ENCODE results near the gene TUBB3.

The TUBB3 gene

DNA sequence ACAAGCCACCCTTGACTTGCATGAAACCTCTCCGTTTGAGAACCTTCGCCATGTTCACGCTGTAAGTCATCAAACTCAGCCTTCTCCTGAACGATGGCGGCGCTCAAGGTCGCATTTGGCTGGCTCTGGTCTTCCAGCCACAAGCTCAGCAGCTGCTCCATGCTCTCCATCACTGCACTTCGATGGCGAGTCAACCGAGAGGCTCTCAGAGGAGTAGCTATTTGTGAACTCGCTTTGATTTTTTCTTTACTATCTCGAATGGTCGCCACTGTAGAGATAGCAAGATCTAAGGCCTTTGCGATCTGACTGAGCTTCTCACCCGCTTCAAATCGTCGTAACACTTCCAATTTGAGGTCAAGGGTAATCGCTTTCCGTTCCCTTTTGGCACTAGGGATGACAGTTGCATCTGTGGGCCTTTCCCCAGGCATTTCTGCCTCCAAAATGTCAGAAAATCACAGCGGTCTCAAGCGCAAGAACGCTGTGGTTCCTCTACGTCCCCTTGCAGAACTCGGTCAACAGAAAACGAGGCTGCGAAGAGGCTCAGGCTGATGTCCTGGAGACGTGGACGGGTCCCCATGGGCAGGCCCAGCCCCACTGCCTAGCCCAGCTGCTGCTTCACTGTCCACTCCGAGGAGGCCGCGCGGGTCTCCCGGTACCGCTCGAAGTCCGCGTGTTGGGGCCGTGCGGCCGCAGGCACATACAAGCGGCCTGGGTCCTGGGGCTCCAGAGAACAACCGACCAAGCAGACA is 48.5 kb downstream of the TUBB3 start:
- TF ChIP-seq EZH2phosphoT487 (IDR thresholded peaks at IDR 0.05; ENCODE audit: low read length) (no peak), EZH2 (optimal IDR thresholded peaks at IDR 0.05; ENCODE audit: low read depth, low read length) (no peak)
- TF ChIP-seq, protein P1, sequence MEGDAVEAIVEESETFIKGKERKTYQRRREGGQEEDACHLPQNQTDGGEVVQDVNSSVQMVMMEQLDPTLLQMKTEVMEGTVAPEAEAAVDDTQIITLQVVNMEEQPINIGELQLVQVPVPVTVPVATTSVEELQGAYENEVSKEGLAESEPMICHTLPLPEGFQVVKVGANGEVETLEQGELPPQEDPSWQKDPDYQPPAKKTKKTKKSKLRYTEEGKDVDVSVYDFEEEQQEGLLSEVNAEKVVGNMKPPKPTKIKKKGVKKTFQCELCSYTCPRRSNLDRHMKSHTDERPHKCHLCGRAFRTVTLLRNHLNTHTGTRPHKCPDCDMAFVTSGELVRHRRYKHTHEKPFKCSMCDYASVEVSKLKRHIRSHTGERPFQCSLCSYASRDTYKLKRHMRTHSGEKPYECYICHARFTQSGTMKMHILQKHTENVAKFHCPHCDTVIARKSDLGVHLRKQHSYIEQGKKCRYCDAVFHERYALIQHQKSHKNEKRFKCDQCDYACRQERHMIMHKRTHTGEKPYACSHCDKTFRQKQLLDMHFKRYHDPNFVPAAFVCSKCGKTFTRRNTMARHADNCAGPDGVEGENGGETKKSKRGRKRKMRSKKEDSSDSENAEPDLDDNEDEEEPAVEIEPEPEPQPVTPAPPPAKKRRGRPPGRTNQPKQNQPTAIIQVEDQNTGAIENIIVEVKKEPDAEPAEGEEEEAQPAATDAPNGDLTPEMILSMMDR (IDR thresholded peaks at IDR 0.05; ENCODE audit: low read length): no peak
- Histone ChIP-seq H3K36me3 (replicated peaks; ENCODE audit: insufficient read depth, low read length) (no peaks in the 10 kb centered on the region), H3K4me1 (ENCODE audit: low read length) (peaks cover 4% of the 10 kb centered on the region; the same call in 1 of the 2 replicates), H3K4me3 (ENCODE audit: low read length) (peak overlapping the region; percentile 83), H3K9me2 (replicated peaks; ENCODE audit: insufficient read depth, low read length) (no peaks in the 10 kb centered on the region), H3K9me3 (replicated peaks; ENCODE audit: insufficient read depth, low read length) (no peaks in the 10 kb centered on the region), H2AFZ (ENCODE audit: low read length) (peak overlapping the region; percentile 81), H3K9ac (ENCODE audit: low read length) (peak overlapping the region; percentile 90; the same call in 1 of the 2 replicates), H3F3A (ENCODE audit: insufficient read depth, low read length) (no peaks in the 10 kb centered on the region), H3K27ac (ENCODE audit: low read length) (no peak overlapping the region), H3K4me2 (ENCODE audit: low read depth, low read length) (peak overlapping the region; percentile 68; the same call in 1 of the 2 replicates), H3K79me2 (ENCODE audit: low read length) (peaks cover 31% of the 10 kb centered on the region), H3K27me3 (replicated peaks; ENCODE audit: insufficient read depth, low read length) (no peaks in the 10 kb centered on the region), H4K20me1 (ENCODE audit: insufficient read depth, low read length) (no peaks in the 10 kb centered on the region)
- no peak for DNase-seq

DNA sequence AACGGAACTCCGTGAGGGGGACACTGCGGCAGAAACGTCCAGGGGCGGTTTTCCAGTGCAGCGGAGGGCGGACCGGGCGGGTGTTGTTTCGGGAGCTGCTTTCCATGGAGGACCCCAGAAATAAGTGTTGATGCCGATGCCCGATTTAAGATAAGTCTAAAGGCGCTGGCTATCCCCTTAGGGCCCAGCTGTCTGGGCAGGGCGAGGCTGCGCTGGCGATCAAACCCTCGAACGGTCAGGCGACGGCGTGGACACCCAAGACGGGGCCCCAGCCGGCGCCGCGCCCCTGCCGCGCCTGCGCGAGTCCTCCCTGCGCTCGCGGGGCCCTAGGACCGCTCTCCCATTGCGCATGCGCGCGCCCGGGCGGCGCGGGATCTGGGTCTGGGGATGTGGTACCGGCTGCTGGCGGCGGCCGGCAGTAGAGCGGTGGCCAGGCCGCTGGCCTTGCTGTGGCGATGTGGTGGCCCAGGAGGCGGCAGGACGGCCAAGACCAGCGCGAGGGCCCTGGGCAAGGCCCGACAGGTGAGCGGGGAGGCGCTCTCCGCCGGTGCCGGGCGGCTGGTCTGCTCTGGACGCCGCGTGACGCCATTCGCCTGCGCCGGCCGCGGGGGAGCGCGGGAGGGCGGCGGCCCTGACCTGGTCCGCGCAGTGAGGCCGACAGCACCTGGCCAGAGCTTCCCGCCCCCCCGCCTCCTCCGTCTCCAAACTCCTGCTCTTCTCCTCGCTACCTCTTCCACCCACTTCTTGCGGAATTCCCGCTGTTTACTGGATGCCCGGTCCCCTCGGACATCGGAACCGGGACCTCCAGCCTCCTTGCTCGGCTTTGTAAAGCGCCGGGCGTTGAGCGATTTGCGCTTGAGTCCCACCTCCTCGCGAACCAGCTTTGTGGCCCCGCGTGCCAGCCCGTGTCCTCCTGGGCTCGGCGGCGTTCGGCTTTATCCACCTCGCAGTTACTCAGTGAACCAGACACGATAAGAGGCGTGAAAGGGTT is 49.4 kb downstream of the TUBB3 start:
- peak; percentile 85 for DNase-seq
- no peak for TF ChIP-seq EZH2 (optimal IDR thresholded peaks at IDR 0.05; ENCODE audit: low read depth, low read length)
- no peak for TF ChIP-seq EZH2phosphoT487 (IDR thresholded peaks at IDR 0.05; ENCODE audit: low read length)
- TF ChIP-seq, protein P1 (IDR thresholded peaks at IDR 0.05; ENCODE audit: low read length): no peak
- Histone ChIP-seq H3F3A (ENCODE audit: insufficient read depth, low read length) (no peaks in the 10 kb centered on the region), H3K9me2 (replicated peaks; ENCODE audit: insufficient read depth, low read length) (no peaks in the 10 kb centered on the region), H3K36me3 (replicated peaks; ENCODE audit: insufficient read depth, low read length) (no peaks in the 10 kb centered on the region), H3K27me3 (replicated peaks; ENCODE audit: insufficient read depth, low read length) (no peaks in the 10 kb centered on the region), H2AFZ (ENCODE audit: low read length) (peak overlapping the region; percentile 81), H3K9me3 (replicated peaks; ENCODE audit: insufficient read depth, low read length) (no peaks in the 10 kb centered on the region), H3K9ac (ENCODE audit: low read length) (peak overlapping the region; percentile 90), H3K4me3 (ENCODE audit: low read length) (peak overlapping the region; percentile 83), H3K79me2 (ENCODE audit: low read length) (peaks cover 34% of the 10 kb centered on the region), H3K27ac (ENCODE audit: low read length) (peak overlapping the region; percentile 68; the same call in 1 of the 2 replicates), H4K20me1 (ENCODE audit: insufficient read depth, low read length) (no peaks in the 10 kb centered on the region), H3K4me2 (ENCODE audit: low read depth, low read length) (peak overlapping the region; percentile 68; the same call in 1 of the 2 replicates), H3K4me1 (ENCODE audit: low read length) (peaks cover 4% of the 10 kb centered on the region; the same call in 1 of the 2 replicates)

DNA sequence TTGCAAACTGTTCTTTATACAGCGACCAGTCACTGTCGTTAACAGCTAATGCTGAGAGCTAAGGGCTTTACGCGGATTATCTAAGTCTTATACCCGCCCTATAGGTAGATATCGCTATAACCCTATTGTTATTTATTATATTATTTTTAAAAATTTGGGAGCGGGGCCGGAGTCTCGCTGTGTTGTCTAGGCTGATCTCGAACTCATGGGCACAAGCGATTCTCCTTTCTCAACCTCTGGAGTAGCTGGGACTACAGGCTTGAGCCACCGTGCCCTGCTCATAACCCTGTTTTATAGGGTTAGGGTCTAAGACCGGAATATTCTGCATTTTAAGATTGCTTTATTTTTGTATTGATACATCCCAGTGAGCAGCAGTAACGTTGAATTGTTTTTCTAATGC is 50.1 kb downstream of the TUBB3 start:
- peak overlapping the region; percentile 68; the same call in 1 of the 2 replicates for H3K27ac ChIP-seq (ENCODE audit: low read length)
- peaks cover 4% of the 10 kb centered on the region; the same call in 1 of the 2 replicates for H3K4me1 ChIP-seq (ENCODE audit: low read length)
- H4K20me1 ChIP-seq (ENCODE audit: insufficient read depth, low read length): no peaks in the 10 kb centered on the region
- peaks cover 39% of the 10 kb centered on the region for H3K79me2 ChIP-seq (ENCODE audit: low read length)
- H3K4me2 ChIP-seq (ENCODE audit: low read depth, low read length): peak overlapping the region; percentile 68
- DNase-seq: no peak
- TF ChIP-seq EZH2phosphoT487 (IDR thresholded peaks at IDR 0.05; ENCODE audit: low read length): no peak
- TF ChIP-seq, protein P1 (IDR thresholded peaks at IDR 0.05; ENCODE audit: low read length): no peak
- no peak for TF ChIP-seq EZH2 (optimal IDR thresholded peaks at IDR 0.05; ENCODE audit: low read depth, low read length)
- no peaks in the 10 kb centered on the region for H3K9me2 ChIP-seq (replicated peaks; ENCODE audit: insufficient read depth, low read length)
- no peaks in the 10 kb centered on the region for H3K9me3 ChIP-seq (replicated peaks; ENCODE audit: insufficient read depth, low read length)
- H3K27me3 ChIP-seq (replicated peaks; ENCODE audit: insufficient read depth, low read length): no peaks in the 10 kb centered on the region
- H3K9ac ChIP-seq (ENCODE audit: low read length): peak overlapping the region; percentile 90
- H3K36me3 ChIP-seq (replicated peaks; ENCODE audit: insufficient read depth, low read length): no peaks in the 10 kb centered on the region
- no peaks in the 10 kb centered on the region for H3F3A ChIP-seq (ENCODE audit: insufficient read depth, low read length)
- H2AFZ ChIP-seq (ENCODE audit: low read length): peak overlapping the region; percentile 74; the same call in 1 of the 2 replicates
- H3K4me3 ChIP-seq (ENCODE audit: low read length): peak overlapping the region; percentile 83
